ENCODE results near the gene RERE. TPM values are rescaled to one million over a fixed set of nuclear protein-coding genes. Genes with fewer than 3 reads are reported as not detected.

The RERE gene
- polyA plus RNA-seq, 1 of the 3 experiments (the other 2 are of a cell fraction) = 8.1 TPM

DNA sequence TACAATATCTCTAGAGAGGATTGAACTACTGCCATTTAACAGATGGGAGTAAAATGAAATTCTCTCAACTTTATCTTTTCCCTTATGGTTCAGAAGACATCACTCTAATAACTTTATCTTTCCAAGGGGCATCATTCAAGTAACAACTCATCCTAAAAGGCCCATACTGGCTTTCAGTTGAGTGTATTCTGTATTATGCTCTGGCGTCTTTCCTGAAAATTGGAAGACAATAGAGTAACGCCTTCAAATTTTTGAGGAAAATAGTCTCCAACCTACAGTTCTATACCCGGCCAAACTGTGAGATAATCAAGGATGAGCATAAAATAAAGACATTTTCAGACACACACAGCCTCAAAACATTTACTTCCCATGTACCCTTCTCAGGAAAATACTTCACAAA is 103.3 kb downstream of the RERE start:
- no peak overlapping the region for H3K4me3 ChIP-seq (ENCODE audit: low read depth in 2 of 2, low read length in 1 of 2)
- CTCF ChIA-PET = interaction anchor here (0.7 to 1.5 kb wide), 4 partner anchors 134 to 161 kb away, joined by 3 to 4 read pairs (median 3); no protein-coding TSS in a partner anchor
- H3K4me2 ChIP-seq = no peak overlapping the region
- no peak for DNase-seq
- no peaks in the 10 kb centered on the region; the same call in 1 of the 2 replicates for H3K9me3 ChIP-seq
- TF ChIP-seq RCOR1 (IDR thresholded peaks at IDR 0.05; ENCODE audit: low read length) (no peak), POLR2AphosphoS5 (IDR thresholded peaks at IDR 0.05; ENCODE audit: low read depth, low read length) (no peak), EP300 (IDR thresholded peaks at IDR 0.05; ENCODE audit: borderline replicate concordance in 1 of 2, low read depth in 1 of 2, low read length in 1 of 2) (no peak)
- TF ChIP-seq, protein P1, sequence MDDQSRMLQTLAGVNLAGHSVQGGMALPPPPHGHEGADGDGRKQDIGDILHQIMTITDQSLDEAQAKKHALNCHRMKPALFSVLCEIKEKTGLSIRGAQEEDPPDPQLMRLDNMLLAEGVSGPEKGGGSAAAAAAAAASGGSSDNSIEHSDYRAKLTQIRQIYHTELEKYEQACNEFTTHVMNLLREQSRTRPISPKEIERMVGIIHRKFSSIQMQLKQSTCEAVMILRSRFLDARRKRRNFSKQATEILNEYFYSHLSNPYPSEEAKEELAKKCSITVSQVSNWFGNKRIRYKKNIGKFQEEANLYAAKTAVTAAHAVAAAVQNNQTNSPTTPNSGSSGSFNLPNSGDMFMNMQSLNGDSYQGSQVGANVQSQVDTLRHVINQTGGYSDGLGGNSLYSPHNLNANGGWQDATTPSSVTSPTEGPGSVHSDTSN (IDR thresholded peaks at IDR 0.05) = no peak
- TF ChIP-seq, protein P2, sequence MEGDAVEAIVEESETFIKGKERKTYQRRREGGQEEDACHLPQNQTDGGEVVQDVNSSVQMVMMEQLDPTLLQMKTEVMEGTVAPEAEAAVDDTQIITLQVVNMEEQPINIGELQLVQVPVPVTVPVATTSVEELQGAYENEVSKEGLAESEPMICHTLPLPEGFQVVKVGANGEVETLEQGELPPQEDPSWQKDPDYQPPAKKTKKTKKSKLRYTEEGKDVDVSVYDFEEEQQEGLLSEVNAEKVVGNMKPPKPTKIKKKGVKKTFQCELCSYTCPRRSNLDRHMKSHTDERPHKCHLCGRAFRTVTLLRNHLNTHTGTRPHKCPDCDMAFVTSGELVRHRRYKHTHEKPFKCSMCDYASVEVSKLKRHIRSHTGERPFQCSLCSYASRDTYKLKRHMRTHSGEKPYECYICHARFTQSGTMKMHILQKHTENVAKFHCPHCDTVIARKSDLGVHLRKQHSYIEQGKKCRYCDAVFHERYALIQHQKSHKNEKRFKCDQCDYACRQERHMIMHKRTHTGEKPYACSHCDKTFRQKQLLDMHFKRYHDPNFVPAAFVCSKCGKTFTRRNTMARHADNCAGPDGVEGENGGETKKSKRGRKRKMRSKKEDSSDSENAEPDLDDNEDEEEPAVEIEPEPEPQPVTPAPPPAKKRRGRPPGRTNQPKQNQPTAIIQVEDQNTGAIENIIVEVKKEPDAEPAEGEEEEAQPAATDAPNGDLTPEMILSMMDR (IDR thresholded peaks at IDR 0.05) = no peak
- H3K27me3 ChIP-seq (ENCODE audit: insufficient read depth) = no peaks in the 10 kb centered on the region
- H3K79me2 ChIP-seq (ENCODE audit: insufficient read depth) = peaks cover 22% of the 10 kb centered on the region
- peaks cover 22 to 27% of the 10 kb centered on the region in 2 experiments; a peak in 3 of 4 replicates for H3K4me1 ChIP-seq (ENCODE audit: control insufficient read depth in 1 of 2, insufficient read depth in 2 of 2, low read depth in 1 of 2, low read length in 1 of 2)
- H4K20me1 ChIP-seq (ENCODE audit: insufficient read depth) = no peaks in the 10 kb centered on the region
- no peak overlapping the region for H2AFZ ChIP-seq (ENCODE audit: low read depth)
- H3K9ac ChIP-seq = no peak overlapping the region
- H3K9me2 ChIP-seq = no peaks in the 10 kb centered on the region
- peaks cover 33% of the 10 kb centered on the region for H3F3A ChIP-seq (replicated peaks; ENCODE audit: insufficient read depth)
- H3K36me3 ChIP-seq (replicated peaks in 1 of 2; ENCODE audit: control insufficient read depth in 1 of 2, insufficient read depth in 2 of 2, low read length in 1 of 2) = no peaks in the 10 kb centered on the region
- POLR2A ChIA-PET = no interaction called here
- H3K27ac ChIP-seq (ENCODE audit: low read depth in 2 of 2, low read length in 1 of 2) = no peak overlapping the region
- 99% methylated on average over 3 of the region's 3 CpGs for WGBS (ENCODE audit: low lambda C conversion rate)

DNA sequence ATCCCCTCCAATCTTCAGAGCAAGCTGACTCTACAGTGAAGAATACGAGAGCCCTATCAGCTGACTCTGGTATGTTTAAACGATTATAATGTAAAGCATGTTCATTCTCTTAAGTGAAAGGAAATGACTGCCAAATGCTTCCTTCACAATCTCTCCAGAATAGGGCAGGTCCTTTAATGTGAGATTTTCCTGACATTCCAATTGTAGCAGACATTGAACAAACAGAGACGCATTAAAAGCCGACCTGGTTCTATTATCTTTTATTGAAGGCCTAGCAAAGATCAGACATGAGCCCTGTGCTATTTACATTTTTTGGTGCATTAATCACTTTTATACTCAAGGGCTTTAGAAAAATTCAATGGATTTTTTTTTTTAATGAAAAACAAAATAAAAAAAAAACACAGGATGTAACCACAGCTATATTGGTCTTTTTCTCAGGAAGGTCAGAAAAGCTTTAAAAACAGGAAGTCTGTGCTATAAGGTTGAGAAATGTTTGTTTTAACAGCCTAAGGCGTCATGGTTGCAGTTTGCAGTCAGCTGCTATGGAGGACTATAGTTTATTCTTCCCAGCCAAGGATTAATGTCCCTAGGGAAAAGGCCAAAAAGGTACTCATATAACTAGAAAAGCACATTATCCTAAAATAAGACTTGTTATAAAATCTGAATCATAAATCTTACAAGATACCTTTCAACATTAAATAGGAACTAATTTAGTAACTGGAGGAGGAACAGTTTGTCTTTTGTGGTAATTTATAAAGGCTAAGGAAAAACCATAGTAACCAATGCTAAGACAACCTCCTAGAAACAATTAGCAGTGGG is 104.8 kb downstream of the RERE start:
- CTCF ChIA-PET = interaction anchor here (0.6 to 1.5 kb wide), 5 partner anchors 9 to 160 kb away, joined by 3 to 5 read pairs (median 3); no protein-coding TSS in a partner anchor
- Histone ChIP-seq H3K9ac (peak overlapping the region; percentile 61), H3K4me2 (peak overlapping the region; percentile 75)

More for the DNA sequence above, 104.8 kb downstream of the RERE start:
- peaks cover 22% of the 10 kb centered on the region for H3K79me2 ChIP-seq (ENCODE audit: insufficient read depth)
- peaks cover 20 to 25% of the 10 kb centered on the region in 2 experiments; a peak in 3 of 4 replicates for H3K4me1 ChIP-seq (ENCODE audit: control insufficient read depth in 1 of 2, insufficient read depth in 2 of 2, low read depth in 1 of 2, low read length in 1 of 2)
- no peaks in the 10 kb centered on the region for H3K27me3 ChIP-seq (ENCODE audit: insufficient read depth)
- no peaks in the 10 kb centered on the region for H3K36me3 ChIP-seq (replicated peaks in 1 of 2; ENCODE audit: control insufficient read depth in 1 of 2, insufficient read depth in 2 of 2, low read length in 1 of 2)
- TF ChIP-seq MXI1 (IDR thresholded peaks at IDR 0.05; ENCODE audit: low read depth, low read length) (no peak), TCF12 (IDR thresholded peaks at IDR 0.05) (peak; percentile 67), POLR2AphosphoS5 (IDR thresholded peaks at IDR 0.05; ENCODE audit: low read depth, low read length) (peak; percentile 31; the same call in 1 of the 2 replicates), FOXM1 (IDR thresholded peaks at IDR 0.05; ENCODE audit: low read depth) (no peak), RCOR1 (IDR thresholded peaks at IDR 0.05; ENCODE audit: low read length) (0 out of 2 replicates have a peak, but pooled peaks have one; percentile 15)
- TF ChIP-seq, protein P1 (IDR thresholded peaks at IDR 0.05) = peak; percentile 34
- H3K27ac ChIP-seq (ENCODE audit: low read depth in 2 of 2, low read length in 1 of 2) = peak overlapping the region; percentile 86 to 89
- no peak overlapping the region; a peak in 2 of 4 replicates for H3K4me3 ChIP-seq (ENCODE audit: low read depth in 2 of 2, low read length in 1 of 2)
- peak overlapping the region; percentile 30; the same call in 1 of the 2 replicates for H2AFZ ChIP-seq (ENCODE audit: low read depth)
- H3F3A ChIP-seq (replicated peaks; ENCODE audit: insufficient read depth) = peaks cover 33% of the 10 kb centered on the region
- 3% methylated on average over 5 of the region's 5 CpGs for WGBS (ENCODE audit: low lambda C conversion rate)
- H3K9me2 ChIP-seq = no peaks in the 10 kb centered on the region
- no peak for DNase-seq
- no peaks in the 10 kb centered on the region for H4K20me1 ChIP-seq (ENCODE audit: insufficient read depth)
- POLR2A ChIA-PET = interaction anchor here (0.6 kb wide), 1 partner anchor 148 kb away, joined by 4 read pairs; no protein-coding TSS in a partner anchor
- H3K9me3 ChIP-seq = no peaks in the 10 kb centered on the region; the same call in 1 of the 2 replicates

Measured in SK-N-SH (cell line).